Activated naive CD4-positive, alpha-beta T cell treated with anti-CD3 and anti-CD28 coated beads, Interleukin-2, amount 10 ng/mL, durations not matched to agents 7 days and 5 days (primary cell): ENCODE measurements around the gene VIP.
"Not testable (repeated sequence)": the region's sequence is repeated elsewhere in the genome, so short reads cannot be mapped to it uniquely, and the experiment has no call there.

ENCODE experiments used
- CTCF ChIA-PET: fragments of 350-600 bp; sonication (Branson Sonifier 250); formaldehyde crosslinking; loops from one replicate; lab custom pipeline; 2021; ENCODE audit warnings: antibody characterized with exemption; lab: Charles Lee
- DNase-seq: peaks from one replicate; pipeline ENCODE4 v3.0.0-alpha.2; 2020
- H3K27ac Mint-ChIP-seq: one replicate; pipeline ENCODE4 v1.8.0; 2021; ENCODE audit warnings: mild to moderate bottlenecking, moderate library complexity, mixed read lengths
- H3K27me3 Mint-ChIP-seq: one replicate; pipeline ENCODE4 v1.8.0; 2021; ENCODE audit warnings: mild to moderate bottlenecking, mixed read lengths
- H3K36me3 Mint-ChIP-seq: one replicate; pipeline ENCODE4 v1.8.0; 2021; ENCODE audit warnings: mixed read lengths
- H3K4me1 Mint-ChIP-seq: one replicate; pipeline ENCODE4 v1.8.0; 2021; ENCODE audit warnings: mixed read lengths
- H3K4me3 Mint-ChIP-seq: one replicate; pipeline ENCODE4 v1.8.0; 2021; ENCODE audit warnings: mild to moderate bottlenecking, moderate library complexity, mixed read lengths
- H3K9me3 Mint-ChIP-seq: one replicate; pipeline ENCODE4 v1.8.0; 2021; ENCODE audit warnings: mixed read lengths

The VIP gene

DNA sequence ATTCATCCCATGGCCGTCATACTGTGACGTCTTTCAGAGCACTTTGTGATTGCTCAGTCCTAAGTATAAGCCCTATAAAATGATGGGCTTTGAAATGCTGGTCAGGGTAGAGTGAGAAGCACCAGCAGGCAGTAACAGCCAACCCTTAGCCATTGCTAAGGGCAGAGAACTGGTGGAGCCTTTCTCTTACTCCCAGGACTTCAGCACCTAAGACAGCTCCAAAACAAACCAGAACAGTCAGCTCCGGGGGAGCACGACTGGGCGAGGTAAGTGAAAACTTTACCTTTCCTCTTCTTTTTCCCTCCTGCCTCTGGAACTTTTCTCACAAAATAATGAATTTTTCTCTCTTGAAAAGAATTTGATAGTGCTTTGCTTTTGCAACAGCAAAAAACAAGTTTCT is at the start of gene VIP:
VIP (plus strand) TSS at position 104 of the 400 bp plus-strand sequence. CDS start 1,381 bp downstream, outside the sequence.
- no peaks in the 10 kb centered on the region for H3K4me1 Mint-ChIP-seq
- CTCF ChIA-PET, result no interaction called here
- DNase-seq, result no peak
- no peak within 1 kb of the TSS for H3K4me3 Mint-ChIP-seq
- H3K36me3 Mint-ChIP-seq, result no peaks in the 10 kb centered on the region
- no peak within 1 kb of the TSS for H3K27ac Mint-ChIP-seq
- no peaks in the 10 kb centered on the region for H3K9me3 Mint-ChIP-seq
- H3K27me3 Mint-ChIP-seq, result no peaks in the 10 kb centered on the region

DNA sequence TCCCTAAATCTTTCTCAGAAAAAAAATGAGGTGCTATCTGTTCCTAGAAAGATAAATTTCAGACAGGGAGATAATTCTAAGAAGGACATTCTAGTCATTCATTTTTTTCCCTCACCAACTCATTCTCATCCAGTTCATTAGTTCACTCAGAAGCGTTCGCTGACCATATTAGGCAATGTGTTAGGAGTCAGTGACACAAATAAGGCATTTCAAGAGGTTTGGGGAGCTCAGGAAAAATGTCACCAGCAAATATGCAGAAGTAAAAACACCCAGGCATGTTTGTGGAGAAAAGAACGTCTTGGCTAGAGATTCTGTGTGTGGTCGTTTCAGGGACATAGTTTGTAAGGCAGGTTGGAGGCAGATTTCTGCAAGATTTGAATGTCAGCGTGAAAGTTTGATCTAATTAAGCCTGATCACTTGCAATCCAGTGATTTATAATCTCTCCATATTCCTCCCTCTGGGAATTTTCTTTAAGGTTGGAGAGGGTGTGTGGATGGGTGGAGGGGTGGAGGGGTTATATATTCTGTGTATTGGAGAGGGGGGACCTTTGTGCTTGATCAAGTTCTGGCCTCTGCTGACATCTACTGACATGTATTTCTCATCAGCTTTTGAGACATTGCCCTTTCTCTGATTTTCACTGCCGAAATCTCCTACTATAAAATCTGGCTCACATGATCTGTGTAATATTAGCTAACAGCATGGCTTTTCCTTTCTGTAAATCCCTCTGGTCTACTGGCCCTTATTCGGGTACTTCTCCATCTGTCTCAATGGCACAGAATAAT is 49.3 kb upstream of the VIP start:
- H3K36me3 Mint-ChIP-seq, result no peaks in the 10 kb centered on the region
- H3K4me1 Mint-ChIP-seq, result no peaks in the 10 kb centered on the region
- H3K27ac Mint-ChIP-seq, result no peak overlapping the region
- no peaks in the 10 kb centered on the region for H3K9me3 Mint-ChIP-seq
- CTCF ChIA-PET, result no interaction called here
- peaks cover 4% of the 10 kb centered on the region for H3K27me3 Mint-ChIP-seq
- no peak overlapping the region for H3K4me3 Mint-ChIP-seq
- no peak for DNase-seq

- peaks cover 4% of the 10 kb centered on the region for H3K27me3 Mint-ChIP-seq
- no peak overlapping the region for H3K27ac Mint-ChIP-seq
- H3K4me3 Mint-ChIP-seq, result no peak overlapping the region
- no peaks in the 10 kb centered on the region for H3K4me1 Mint-ChIP-seq
- no peaks in the 10 kb centered on the region for H3K36me3 Mint-ChIP-seq
- no peaks in the 10 kb centered on the region for H3K9me3 Mint-ChIP-seq
- CTCF ChIA-PET, result no interaction called here
- DNase-seq, result no peak
Observed at GRCh38 chr6:152701863-152702401, 48.7 kb upstream of the VIP start.

GRCh38 chr6:152703750-152704149 is 46.8 kb upstream of the VIP start:
- H3K4me3 Mint-ChIP-seq, H3K9me3 Mint-ChIP-seq, DNase-seq, H3K36me3 Mint-ChIP-seq, CTCF ChIA-PET, H3K27ac Mint-ChIP-seq, H3K27me3 Mint-ChIP-seq, H3K4me1 Mint-ChIP-seq: not testable (repeated sequence)

- Mint-ChIP-seq H3K36me3 (no peaks in the 10 kb centered on the region), H3K27me3 (peaks cover 4% of the 10 kb centered on the region), H3K27ac (no peak overlapping the region), H3K4me1 (no peaks in the 10 kb centered on the region), H3K4me3 (no peak overlapping the region), H3K9me3 (no peaks in the 10 kb centered on the region)
- no peak for DNase-seq
- CTCF ChIA-PET, result no interaction called here
Observed at GRCh38 chr6:152705327-152705726, 45.3 kb upstream of the VIP start.

- H3K27ac Mint-ChIP-seq, result no peak overlapping the region
- no peak overlapping the region for H3K4me3 Mint-ChIP-seq
- no peak for DNase-seq
- CTCF ChIA-PET, result no interaction called here
- peaks cover 6% of the 10 kb centered on the region for H3K9me3 Mint-ChIP-seq
- H3K36me3 Mint-ChIP-seq, result no peaks in the 10 kb centered on the region
- H3K27me3 Mint-ChIP-seq, result no peaks in the 10 kb centered on the region
- no peaks in the 10 kb centered on the region for H3K4me1 Mint-ChIP-seq
Observed at GRCh38 chr6:152716322-152716721, 34.3 kb upstream of the VIP start.

DNA sequence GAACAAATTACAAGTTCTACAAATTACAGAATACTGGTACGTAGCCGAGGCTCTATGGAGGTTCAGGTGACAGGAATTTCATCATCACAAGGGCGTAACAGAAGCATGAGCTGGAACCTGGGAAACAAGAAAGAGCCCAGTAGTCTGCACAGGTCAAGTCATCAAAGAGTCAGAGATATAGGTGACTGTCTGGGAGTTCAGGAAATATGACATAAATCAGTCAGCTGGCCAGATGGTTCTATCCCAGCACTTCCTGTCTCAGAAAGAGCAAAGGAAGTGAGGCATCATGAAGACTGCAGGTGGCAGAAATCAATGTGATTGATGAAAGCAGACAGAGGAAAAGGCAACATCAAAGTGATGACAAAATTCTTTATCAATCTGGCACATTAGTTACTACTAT is 29.6 kb upstream of the VIP start:
- CTCF ChIA-PET, result interaction anchor here (0.7 kb wide), 1 partner anchor 27 kb away, joined by 3 read pairs; no protein-coding TSS in a partner anchor
- no peaks in the 10 kb centered on the region for H3K36me3 Mint-ChIP-seq
- H3K4me1 Mint-ChIP-seq, result no peaks in the 10 kb centered on the region
- H3K9me3 Mint-ChIP-seq, result no peaks in the 10 kb centered on the region
- DNase-seq, result no peak
- H3K4me3 Mint-ChIP-seq, result no peak overlapping the region
- no peak overlapping the region for H3K27ac Mint-ChIP-seq
- H3K27me3 Mint-ChIP-seq, result no peaks in the 10 kb centered on the region

DNA sequence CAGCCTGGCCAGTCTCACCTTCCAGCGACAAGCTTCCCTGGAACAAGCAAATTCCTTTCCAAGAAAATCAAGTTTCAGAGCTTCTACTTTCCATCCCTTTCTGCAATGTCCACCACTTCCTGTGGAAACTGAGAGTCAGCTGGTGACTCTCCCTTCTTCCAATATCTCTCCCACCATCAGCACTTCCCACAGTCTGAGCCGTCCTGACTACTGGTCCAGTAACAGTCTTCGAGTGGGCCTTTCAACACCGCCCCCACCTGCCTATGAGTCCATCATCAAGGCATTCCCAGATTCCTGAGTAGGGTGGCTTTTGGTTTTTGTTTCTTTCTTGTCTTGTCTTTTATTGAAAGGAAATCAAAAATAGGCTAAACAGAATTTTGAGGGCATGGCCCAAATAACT is 28.6 kb upstream of the VIP start:
- Mint-ChIP-seq H3K27me3 (no peaks in the 10 kb centered on the region), H3K4me1 (no peaks in the 10 kb centered on the region)
- CTCF ChIA-PET, result interaction anchor here (0.6 kb wide), 1 partner anchor 481 kb away, joined by 3 read pairs; no protein-coding TSS in a partner anchor

DNA sequence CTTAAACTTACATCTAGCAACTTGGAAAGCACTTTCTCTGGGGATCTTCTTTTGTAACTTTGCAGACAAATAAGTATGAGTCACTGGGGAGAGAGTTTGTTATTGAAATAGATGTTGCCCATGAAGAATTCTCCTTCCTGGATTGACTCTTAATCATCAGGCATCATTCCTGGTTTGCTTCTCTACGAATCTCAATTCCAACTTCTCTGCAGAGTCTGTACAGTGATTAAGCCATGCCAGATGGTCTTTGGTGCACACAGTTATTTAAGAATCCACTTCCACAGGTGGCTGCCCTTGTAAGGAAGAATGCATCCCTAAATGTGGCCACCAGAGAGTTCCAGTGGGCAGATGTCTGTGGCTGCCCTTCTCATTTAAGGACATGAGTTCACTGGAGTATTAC is 27.2 kb upstream of the VIP start:
- no peaks in the 10 kb centered on the region for H3K27me3 Mint-ChIP-seq
- no peaks in the 10 kb centered on the region for H3K9me3 Mint-ChIP-seq
- no peak for DNase-seq
- no peaks in the 10 kb centered on the region for H3K4me1 Mint-ChIP-seq
- H3K4me3 Mint-ChIP-seq, result no peak overlapping the region
- no peaks in the 10 kb centered on the region for H3K36me3 Mint-ChIP-seq
- no peak overlapping the region for H3K27ac Mint-ChIP-seq
- CTCF ChIA-PET, result no interaction called here

More for the DNA sequence above, 28.6 kb upstream of the VIP start:
- Mint-ChIP-seq H3K4me3 (no peak overlapping the region), H3K27ac (no peak overlapping the region), H3K9me3 (no peaks in the 10 kb centered on the region), H3K36me3 (no peaks in the 10 kb centered on the region)
- DNase-seq, result no peak

GRCh38 chr6:152726313-152726712 is 24.3 kb upstream of the VIP start:
- H3K27me3 Mint-ChIP-seq, result no peaks in the 10 kb centered on the region
- H3K36me3 Mint-ChIP-seq, result no peaks in the 10 kb centered on the region
- no peaks in the 10 kb centered on the region for H3K9me3 Mint-ChIP-seq
- DNase-seq, result no peak
- CTCF ChIA-PET, result interaction anchor here (0.7 kb wide), 1 partner anchor 502 kb away, joined by 3 read pairs; no protein-coding TSS in a partner anchor
- H3K4me1 Mint-ChIP-seq, result no peaks in the 10 kb centered on the region
- H3K27ac Mint-ChIP-seq, result no peak overlapping the region
- no peak overlapping the region for H3K4me3 Mint-ChIP-seq

- CTCF ChIA-PET, result no interaction called here
- no peaks in the 10 kb centered on the region for H3K9me3 Mint-ChIP-seq
- no peaks in the 10 kb centered on the region for H3K27me3 Mint-ChIP-seq
- no peak overlapping the region for H3K27ac Mint-ChIP-seq
- no peaks in the 10 kb centered on the region for H3K4me1 Mint-ChIP-seq
- no peak for DNase-seq
- H3K36me3 Mint-ChIP-seq, result no peaks in the 10 kb centered on the region
- no peak overlapping the region for H3K4me3 Mint-ChIP-seq
Observed at GRCh38 chr6:152727507-152727906, 23.1 kb upstream of the VIP start.

- no peaks in the 10 kb centered on the region for H3K27me3 Mint-ChIP-seq
Observed at GRCh38 chr6:152734630-152735029, 16.0 kb upstream of the VIP start.

DNA sequence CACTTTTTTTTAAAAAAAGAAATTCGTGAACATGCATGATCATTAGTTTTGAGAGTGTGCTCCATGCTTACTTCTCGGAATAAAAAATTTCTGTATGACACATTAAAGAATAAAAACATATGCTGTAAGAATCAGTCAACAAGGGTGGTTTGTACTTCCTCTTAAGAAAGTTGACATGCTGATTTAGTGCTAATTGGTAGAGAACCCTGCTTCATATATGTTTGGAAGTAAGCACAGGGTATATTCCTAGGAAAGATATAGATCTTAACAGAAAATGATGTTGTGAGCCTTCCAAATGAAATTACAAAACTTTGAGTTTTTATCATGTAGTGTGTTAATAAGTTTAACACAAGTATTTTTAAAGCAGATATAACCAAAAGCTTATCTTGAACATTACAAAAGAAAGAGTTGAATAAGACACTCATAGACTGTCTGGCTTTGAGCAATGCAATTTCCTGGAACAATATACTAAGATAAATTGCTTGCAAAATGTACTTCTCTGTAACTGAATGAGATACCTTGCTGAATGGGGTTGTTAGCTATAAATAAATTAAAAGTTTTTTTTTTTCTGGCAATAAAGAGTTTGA is 13.8 kb upstream of the VIP start:
- Mint-ChIP-seq H3K9me3 (no peaks in the 10 kb centered on the region), H3K27ac (no peak overlapping the region), H3K27me3 (no peaks in the 10 kb centered on the region), H3K4me3 (no peak overlapping the region), H3K36me3 (no peaks in the 10 kb centered on the region), H3K4me1 (no peaks in the 10 kb centered on the region)
- no peak for DNase-seq
- CTCF ChIA-PET, result interaction anchor here (0.8 kb wide), 1 partner anchor 128 kb away, joined by 4 read pairs; no protein-coding TSS in a partner anchor

More at GRCh38 chr6:152734630-152735029, 16.0 kb upstream of the VIP start:
- H3K9me3 Mint-ChIP-seq, result no peaks in the 10 kb centered on the region
- no peak for DNase-seq
- CTCF ChIA-PET, result no interaction called here
- H3K36me3 Mint-ChIP-seq, result no peaks in the 10 kb centered on the region
- no peak overlapping the region for H3K27ac Mint-ChIP-seq
- no peaks in the 10 kb centered on the region for H3K4me1 Mint-ChIP-seq
- no peak overlapping the region for H3K4me3 Mint-ChIP-seq

GRCh38 chr6:152745509-152746171 is 5.0 kb upstream of the VIP start:
- no peak overlapping the region for H3K4me3 Mint-ChIP-seq
- H3K9me3 Mint-ChIP-seq, result no peaks in the 10 kb centered on the region
- DNase-seq, result no peak
- H3K27me3 Mint-ChIP-seq, result no peaks in the 10 kb centered on the region
- H3K27ac Mint-ChIP-seq, result no peak overlapping the region
- no peaks in the 10 kb centered on the region for H3K36me3 Mint-ChIP-seq
- CTCF ChIA-PET, result no interaction called here
- H3K4me1 Mint-ChIP-seq, result no peaks in the 10 kb centered on the region
